Measurements from ENCODE around the gene BLVRB.

Gene BLVRB

DNA sequence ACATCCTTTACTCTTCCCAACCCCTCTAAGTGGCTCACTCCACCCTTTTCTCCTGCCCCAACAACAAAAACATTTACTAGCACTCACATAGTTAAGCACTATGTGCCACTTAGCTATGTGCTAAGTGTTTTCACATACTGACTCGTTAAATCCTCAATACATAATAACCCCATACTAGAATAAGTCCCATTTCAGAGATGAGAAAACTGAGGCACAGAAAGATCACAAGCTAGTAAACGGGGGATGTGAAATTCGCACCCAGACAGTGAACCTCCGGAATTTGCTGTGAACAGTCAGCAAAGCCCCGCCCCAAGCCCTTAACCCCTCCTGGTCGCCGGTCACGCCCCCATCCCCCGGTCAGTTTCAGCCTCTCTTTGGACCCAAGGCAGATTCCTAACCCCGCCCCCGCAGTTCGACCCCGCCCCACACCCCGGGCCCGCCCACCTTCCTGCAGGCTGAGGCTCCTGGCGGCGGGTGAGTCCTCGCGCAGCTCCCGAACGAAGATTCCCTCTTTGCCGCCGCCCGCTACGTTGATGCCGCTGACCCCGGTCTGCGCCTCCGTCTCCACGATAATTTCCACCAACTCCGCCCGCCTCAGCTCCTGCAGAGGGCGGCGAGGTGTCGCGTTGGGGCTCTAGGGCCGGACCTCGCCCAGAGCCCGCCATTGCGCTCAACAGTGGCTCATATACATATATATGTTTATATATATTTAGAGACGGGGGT is 62.1 kb downstream of the BLVRB start:
- DNase-seq (ENCODE audit: low read depth in 2 of 2): peak; percentile 61 to 88

DNA sequence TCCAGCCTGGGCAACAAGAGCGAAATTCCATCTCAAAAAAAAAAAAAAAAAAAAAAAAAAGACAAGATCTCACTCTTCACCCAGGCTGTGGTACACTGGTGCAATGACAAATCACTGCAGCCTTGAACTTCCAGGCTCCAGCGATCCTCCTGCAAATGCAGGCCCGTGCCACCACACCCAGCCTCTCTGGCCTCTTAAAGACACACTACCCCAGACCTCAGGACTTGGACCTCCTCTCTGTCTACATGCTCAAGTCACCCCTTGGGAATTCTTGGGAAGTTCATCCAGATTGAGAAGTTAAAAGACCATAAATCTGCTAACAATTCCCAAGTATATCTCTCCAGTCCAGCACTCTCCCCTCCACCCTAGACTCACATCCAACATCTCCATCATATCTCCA is 65.0 kb downstream of the BLVRB start:
- DNase-seq (ENCODE audit: low read depth in 2 of 2): no peak

DNA sequence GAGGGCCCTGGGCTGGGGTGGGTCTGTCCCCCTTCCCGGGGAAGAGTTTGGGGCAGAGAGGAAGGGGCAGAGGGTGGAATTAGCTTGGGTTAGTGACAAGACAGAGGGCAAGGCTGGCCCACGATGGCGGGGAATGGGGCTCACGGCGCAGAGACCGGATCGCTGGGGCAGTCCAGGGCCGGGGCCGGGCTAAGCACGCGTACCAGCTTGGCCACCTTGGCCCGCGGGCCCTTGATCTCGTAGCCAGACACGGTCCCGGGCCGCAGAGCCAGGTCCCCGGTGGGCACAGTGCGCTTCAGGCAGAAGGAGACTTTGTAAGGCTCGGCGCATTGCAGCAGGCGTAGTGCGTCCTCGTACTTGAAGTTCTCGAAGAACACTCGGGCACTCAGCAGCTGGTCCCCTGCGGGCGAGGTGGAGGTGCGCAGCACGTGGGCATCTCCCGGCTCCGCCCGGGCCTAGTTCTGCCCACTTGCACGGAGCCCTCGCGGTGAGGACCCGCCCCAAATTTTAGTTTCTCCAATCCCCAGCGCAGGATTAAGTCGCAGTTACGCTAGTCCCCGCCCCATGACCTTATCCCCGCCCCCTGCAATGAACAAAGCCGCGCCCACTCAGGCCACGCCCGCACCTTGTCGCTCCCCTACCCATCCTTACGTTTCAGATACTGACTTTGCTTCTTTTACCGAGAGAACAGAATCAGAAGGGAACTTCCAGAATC is 67.0 kb downstream of the BLVRB start:
- DNase-seq (ENCODE audit: low read depth in 2 of 2): peak; percentile 31 to 64
